ENCODE data around the gene MAL. TPM values are rescaled to one million over a fixed set of nuclear protein-coding genes. Genes with fewer than 3 reads are reported as not detected.

Gene MAL
- total RNA-seq, 1 experiment from 2014 or later = not detected

DNA sequence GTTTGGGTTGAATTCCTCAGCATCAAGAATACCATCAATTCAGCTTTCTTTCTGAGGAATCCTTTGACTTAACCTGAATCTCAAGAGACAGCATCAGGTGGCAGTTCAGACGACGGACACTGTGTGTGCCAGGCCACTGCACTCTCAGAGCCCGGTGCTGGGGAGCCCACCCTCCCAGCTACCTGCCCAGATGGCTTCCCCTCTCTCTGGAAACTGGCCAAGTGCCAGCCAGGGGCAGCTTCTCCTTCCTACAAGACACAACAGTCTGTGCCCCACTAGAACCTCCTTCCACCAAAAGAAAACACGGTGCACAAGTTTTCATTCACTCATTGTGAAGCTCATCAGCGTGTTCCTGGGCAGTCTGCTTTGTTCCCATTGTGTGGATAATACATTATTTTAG lies 28.5 kb downstream of the MAL start:
- intact Hi-C loops (cut with micrococcal nuclease) = no loop called here
- Mint-ChIP-seq H3K4me3 (ENCODE audit: unreplicated experiment) (no peak overlapping the region), H3K27ac (ENCODE audit: low read depth, unreplicated experiment) (no peak overlapping the region), H3K9me3 (ENCODE audit: unreplicated experiment) (no peaks in the 10 kb centered on the region), H3K27me3 (ENCODE audit: insufficient read depth, unreplicated experiment) (peaks cover 55% of the 10 kb centered on the region), H3K4me1 (ENCODE audit: insufficient read depth, unreplicated experiment) (no peaks in the 10 kb centered on the region), H3K36me3 (ENCODE audit: insufficient read depth, unreplicated experiment) (no peaks in the 10 kb centered on the region)
- no TSS peak for BruUV-seq (replicated peaks)
- no peak for DNase-seq (ENCODE audit: unreplicated experiment)
- TF ChIP-seq, protein P1, sequence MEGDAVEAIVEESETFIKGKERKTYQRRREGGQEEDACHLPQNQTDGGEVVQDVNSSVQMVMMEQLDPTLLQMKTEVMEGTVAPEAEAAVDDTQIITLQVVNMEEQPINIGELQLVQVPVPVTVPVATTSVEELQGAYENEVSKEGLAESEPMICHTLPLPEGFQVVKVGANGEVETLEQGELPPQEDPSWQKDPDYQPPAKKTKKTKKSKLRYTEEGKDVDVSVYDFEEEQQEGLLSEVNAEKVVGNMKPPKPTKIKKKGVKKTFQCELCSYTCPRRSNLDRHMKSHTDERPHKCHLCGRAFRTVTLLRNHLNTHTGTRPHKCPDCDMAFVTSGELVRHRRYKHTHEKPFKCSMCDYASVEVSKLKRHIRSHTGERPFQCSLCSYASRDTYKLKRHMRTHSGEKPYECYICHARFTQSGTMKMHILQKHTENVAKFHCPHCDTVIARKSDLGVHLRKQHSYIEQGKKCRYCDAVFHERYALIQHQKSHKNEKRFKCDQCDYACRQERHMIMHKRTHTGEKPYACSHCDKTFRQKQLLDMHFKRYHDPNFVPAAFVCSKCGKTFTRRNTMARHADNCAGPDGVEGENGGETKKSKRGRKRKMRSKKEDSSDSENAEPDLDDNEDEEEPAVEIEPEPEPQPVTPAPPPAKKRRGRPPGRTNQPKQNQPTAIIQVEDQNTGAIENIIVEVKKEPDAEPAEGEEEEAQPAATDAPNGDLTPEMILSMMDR (IDR thresholded peaks at IDR 0.05; ENCODE audit: unreplicated experiment) = no peak
- POLR2A ChIA-PET = no interaction called here
- CTCF ChIA-PET = interaction anchor here (1.2 to 4.9 kb wide), 6 partner anchors 9 to 31 kb away, joined by 4 to 22 read pairs (median 8); no protein-coding TSS in a partner anchor

DNA sequence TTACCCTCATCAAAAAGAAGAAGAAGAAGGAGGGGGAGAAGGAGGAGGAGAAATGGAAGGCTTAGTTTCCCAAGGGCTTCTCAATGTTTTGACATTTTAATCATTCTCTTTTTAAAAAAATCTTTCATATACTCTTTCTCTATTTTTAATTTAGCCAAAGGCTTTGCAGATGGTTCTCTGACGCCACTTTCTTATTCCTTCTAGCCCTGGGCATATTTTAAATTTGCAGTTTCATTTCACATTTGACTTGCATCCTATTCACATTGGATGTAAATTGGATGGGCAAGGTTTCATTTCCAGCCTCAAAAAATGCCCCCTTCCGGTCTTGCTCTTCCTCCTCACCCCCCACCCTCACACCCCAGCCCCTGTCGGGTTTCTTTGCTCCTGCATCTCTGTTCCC lies 29.8 kb downstream of the MAL start:
- no peak for DNase-seq (ENCODE audit: unreplicated experiment)
- Mint-ChIP-seq H3K4me3 (ENCODE audit: unreplicated experiment) (no peak overlapping the region), H3K27ac (ENCODE audit: low read depth, unreplicated experiment) (no peak overlapping the region), H3K9me3 (ENCODE audit: unreplicated experiment) (no peaks in the 10 kb centered on the region), H3K27me3 (ENCODE audit: insufficient read depth, unreplicated experiment) (peaks cover 55% of the 10 kb centered on the region), H3K4me1 (ENCODE audit: insufficient read depth, unreplicated experiment) (no peaks in the 10 kb centered on the region), H3K36me3 (ENCODE audit: insufficient read depth, unreplicated experiment) (no peaks in the 10 kb centered on the region)
- intact Hi-C loops (cut with micrococcal nuclease) = no loop called here
- ChIA-PET CTCF (interaction anchor here (0.8 to 4.9 kb wide), 4 partner anchors 12 to 31 kb away, joined by 3 to 22 read pairs (median 4); no protein-coding TSS in a partner anchor), POLR2A (interaction anchor here (1.4 kb wide), 1 partner anchor 12 kb away, joined by 3 read pairs; no protein-coding TSS in a partner anchor)
- no TSS peak for BruUV-seq (replicated peaks)
- TF ChIP-seq, protein P1 (IDR thresholded peaks at IDR 0.05; ENCODE audit: unreplicated experiment) = no peak

DNA sequence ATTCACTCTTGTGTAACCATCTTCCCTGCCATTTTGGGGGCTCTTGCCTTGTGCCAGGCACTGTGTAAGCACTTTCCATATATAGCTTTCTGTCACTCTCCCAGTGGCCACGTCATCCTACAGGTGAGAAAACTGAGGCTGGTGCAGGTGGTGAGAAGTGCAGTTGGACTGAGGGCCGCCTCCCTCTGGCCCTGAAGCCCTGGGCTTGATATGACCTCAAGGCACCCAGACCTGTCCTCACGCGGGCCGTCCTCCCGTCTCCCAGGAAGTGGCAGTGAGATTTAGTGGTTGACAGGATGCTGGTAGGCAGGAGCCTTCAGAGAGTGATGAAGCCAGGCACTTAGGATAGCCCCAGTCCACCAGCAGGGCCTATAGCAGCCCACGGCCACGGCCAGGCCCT lies 30.5 kb downstream of the MAL start:
- ChIA-PET POLR2A (interaction anchor here (1.4 kb wide), 1 partner anchor 12 kb away, joined by 3 read pairs; no protein-coding TSS in a partner anchor), CTCF (interaction anchor here (0.9 to 4.9 kb wide), 3 partner anchors 12 to 21 kb away, joined by 3 to 22 read pairs (median 4); no protein-coding TSS in a partner anchor)
- Mint-ChIP-seq H3K9me3 (ENCODE audit: unreplicated experiment) (no peaks in the 10 kb centered on the region), H3K27ac (ENCODE audit: low read depth, unreplicated experiment) (no peak overlapping the region), H3K4me3 (ENCODE audit: unreplicated experiment) (no peak overlapping the region), H3K4me1 (ENCODE audit: insufficient read depth, unreplicated experiment) (no peaks in the 10 kb centered on the region), H3K27me3 (ENCODE audit: insufficient read depth, unreplicated experiment) (peaks cover 47% of the 10 kb centered on the region), H3K36me3 (ENCODE audit: insufficient read depth, unreplicated experiment) (no peaks in the 10 kb centered on the region)
- BruUV-seq (replicated peaks) = no TSS peak
- intact Hi-C loops (cut with micrococcal nuclease) = no loop called here
- no peak for DNase-seq (ENCODE audit: unreplicated experiment)
- TF ChIP-seq, protein P1 (IDR thresholded peaks at IDR 0.05; ENCODE audit: unreplicated experiment) = no peak

DNA sequence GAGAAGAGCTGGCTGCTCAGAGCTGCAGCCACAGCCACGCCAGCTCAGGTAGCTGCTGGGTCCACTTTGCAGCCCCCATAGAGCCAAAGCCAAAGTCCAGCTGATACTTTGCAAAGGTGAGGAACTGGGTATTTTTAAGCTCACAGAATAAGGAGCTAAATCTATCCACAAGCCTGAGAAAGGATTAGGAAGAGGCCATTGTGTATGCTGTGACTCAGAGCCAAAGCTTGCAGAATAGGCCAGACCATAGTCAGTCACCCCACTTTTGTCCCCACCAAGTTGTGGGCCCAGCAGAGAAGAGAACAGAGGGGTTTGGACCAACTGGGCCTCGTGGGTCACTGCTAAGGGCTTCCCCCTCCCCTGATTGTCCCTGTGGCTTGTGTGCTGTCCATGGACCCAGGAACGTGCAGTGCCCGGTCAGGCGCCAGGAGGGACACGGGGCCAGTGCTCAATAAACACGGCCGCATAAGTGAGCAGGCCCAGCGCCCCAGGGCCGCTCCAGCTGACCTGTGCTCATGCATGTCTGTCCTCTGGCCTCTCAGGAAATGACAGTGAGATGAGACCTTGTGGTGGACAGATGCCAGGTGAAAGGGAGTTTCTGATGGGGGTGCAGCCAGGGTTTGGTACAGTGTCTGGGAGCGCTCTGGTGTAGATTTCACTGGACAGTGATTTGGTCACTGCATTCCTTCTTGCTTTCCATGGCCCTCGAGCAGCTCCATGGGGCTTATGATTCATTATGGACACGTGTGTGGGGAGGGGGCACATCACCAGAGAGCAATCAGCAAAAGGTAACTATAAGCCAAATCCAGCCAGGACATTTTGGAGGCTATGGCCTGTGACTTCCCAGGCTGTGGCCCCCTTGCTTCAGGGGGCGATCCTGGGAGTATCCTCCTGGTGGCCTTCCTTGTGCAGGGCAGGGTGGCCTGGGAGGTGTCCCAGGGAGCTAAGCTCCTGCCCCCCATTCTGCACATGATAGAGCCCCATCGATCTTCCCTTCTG lies 31.3 kb downstream of the MAL start:
- no peaks in the 10 kb centered on the region for H3K4me1 Mint-ChIP-seq (ENCODE audit: insufficient read depth, unreplicated experiment)

More for the DNA sequence above, 31.3 kb downstream of the MAL start:
- no peak overlapping the region for H3K27ac Mint-ChIP-seq (ENCODE audit: low read depth, unreplicated experiment)
- H3K27me3 Mint-ChIP-seq (ENCODE audit: insufficient read depth, unreplicated experiment) = peaks cover 44% of the 10 kb centered on the region
- TF ChIP-seq, protein P1 (IDR thresholded peaks at IDR 0.05; ENCODE audit: unreplicated experiment) = no peak
- no peaks in the 10 kb centered on the region for H3K9me3 Mint-ChIP-seq (ENCODE audit: unreplicated experiment)
- no TSS peak for BruUV-seq (replicated peaks)
- no peak for DNase-seq (ENCODE audit: unreplicated experiment)
- CTCF ChIA-PET = interaction anchor here (0.9 kb wide), 2 partner anchors 11 to 20 kb away, joined by 3 to 4 read pairs; no protein-coding TSS in a partner anchor
- H3K4me3 Mint-ChIP-seq (ENCODE audit: unreplicated experiment) = no peak overlapping the region
- H3K36me3 Mint-ChIP-seq (ENCODE audit: insufficient read depth, unreplicated experiment) = no peaks in the 10 kb centered on the region
- POLR2A ChIA-PET = interaction anchor here (1.4 kb wide), 1 partner anchor 13 kb away, joined by 3 read pairs; no protein-coding TSS in a partner anchor
- intact Hi-C loops (cut with micrococcal nuclease) = no loop called here

Measured in MCF 10A (cell line).